ENCODE data around the gene ICAM2.
"Not testable (repeated sequence)": the region's sequence is repeated elsewhere in the genome, so short reads cannot be mapped to it uniquely, and the experiment has no call there.

The ICAM2 gene

GRCh38 chr17:64009571-64010402 lies 10.6 kb downstream of the ICAM2 start:
- no peak for DNase-seq (ENCODE audit: low read depth)

- no peak for DNase-seq (ENCODE audit: low read depth)
Observed at GRCh38 chr17:64008830-64009229, 11.6 kb downstream of the ICAM2 start.

- DNase-seq (ENCODE audit: low read depth), result no peak
Observed at GRCh38 chr17:64008346-64008745, 12.1 kb downstream of the ICAM2 start.

- no peak for DNase-seq (ENCODE audit: low read depth)
Observed at GRCh38 chr17:64007838-64008282, 12.6 kb downstream of the ICAM2 start.

- DNase-seq (ENCODE audit: low read depth), result not testable (repeated sequence)
Observed at GRCh38 chr17:64007089-64007837, 13.2 kb downstream of the ICAM2 start.

- DNase-seq (ENCODE audit: low read depth), result no peak
Observed at GRCh38 chr17:64006361-64007088, 13.9 kb downstream of the ICAM2 start.

- no peak for DNase-seq (ENCODE audit: low read depth)
Observed at GRCh38 chr17:64005734-64006167, 14.7 kb downstream of the ICAM2 start.

GRCh38 chr17:64004903-64005733 lies 15.3 kb downstream of the ICAM2 start:
- DNase-seq (ENCODE audit: low read depth), result no peak

- no peak for DNase-seq (ENCODE audit: low read depth)
Observed at GRCh38 chr17:64004218-64004770, 16.1 kb downstream of the ICAM2 start.

GRCh38 chr17:64003526-64004121 lies 16.8 kb downstream of the ICAM2 start:
- DNase-seq (ENCODE audit: low read depth), result no peak

- no peak for DNase-seq (ENCODE audit: low read depth)
Observed at GRCh38 chr17:64002658-64003525, 17.5 kb downstream of the ICAM2 start.

GRCh38 chr17:64001763-64002529 lies 18.5 kb downstream of the ICAM2 start:
- DNase-seq (ENCODE audit: low read depth), result no peak

GRCh38 chr17:64001091-64001579 lies 19.3 kb downstream of the ICAM2 start:
- DNase-seq (ENCODE audit: low read depth), result no peak

- DNase-seq (ENCODE audit: low read depth), result no peak
Observed at GRCh38 chr17:63999680-64000531, 20.5 kb downstream of the ICAM2 start.

GRCh38 chr17:63998721-63999679 lies 21.4 kb downstream of the ICAM2 start:
- DNase-seq (ENCODE audit: low read depth), result no peak

- peak; percentile 53 for DNase-seq (ENCODE audit: low read depth)
Observed at GRCh38 chr17:63998050-63998720, 22.2 kb downstream of the ICAM2 start, which contains the start of gene PRR29. Gene PRR29, plus strand, starts transcription at chr17:63998351. Its CDS starts 14 bp downstream, at chr17:63998365.
